Right renal pelvis (tissue), 4 donors: ENCODE results near the gene KDM4D. TPM values are rescaled to one million over a fixed set of nuclear protein-coding genes. Genes with fewer than 3 reads are reported as not detected.
A peak's percentile ranks its signal among the peaks of the same experiment; 100 is the strongest.
"Not testable (repeated sequence)": the region's sequence is repeated elsewhere in the genome, so short reads cannot be mapped to it uniquely, and the experiment has no call there.

Source experiments
- DNase-seq, 4 donors: peaks; one replicate each; pipeline ENCODE4 v3.0.0-alpha.2; 2013; ENCODE audit warnings: low read depth in 4 of 4, low spot score in 3 of 4, missing footprints in 1 of 4
- polyA plus RNA-seq, 4 donors: library from polyadenylated mRNA; unstranded; fragments of 120-200 nt; gene quantifications; one replicate each; pipeline ENCODE4 v1.2.1, GENCODE V29; 2013; ENCODE audit not compliant: insufficient read length in 4 of 4

The KDM4D gene
- polyA plus RNA-seq, 4 donors, result 2.3 to 2.7 (median 2.5) TPM

DNA sequence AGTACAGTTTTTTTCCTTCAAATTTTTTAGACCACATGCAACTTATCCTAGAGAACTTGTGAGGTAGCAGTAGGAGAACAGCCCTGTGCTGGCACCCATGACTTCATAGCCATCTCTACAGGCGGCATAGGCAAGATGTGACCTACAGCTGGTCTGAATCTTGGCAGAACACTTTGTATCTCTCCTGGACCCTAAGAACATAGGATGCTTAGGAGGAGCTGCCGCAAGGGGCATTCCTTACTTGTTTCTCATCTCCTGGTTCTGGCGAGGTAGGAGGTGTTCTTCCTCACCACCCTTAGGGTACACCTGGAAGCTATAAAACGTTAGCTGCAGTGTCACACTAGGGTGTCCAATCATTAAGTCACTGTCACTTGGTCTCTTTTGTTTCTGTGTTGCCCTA is 16.5 kb upstream of the KDM4D start:
- no peak for DNase-seq

DNA sequence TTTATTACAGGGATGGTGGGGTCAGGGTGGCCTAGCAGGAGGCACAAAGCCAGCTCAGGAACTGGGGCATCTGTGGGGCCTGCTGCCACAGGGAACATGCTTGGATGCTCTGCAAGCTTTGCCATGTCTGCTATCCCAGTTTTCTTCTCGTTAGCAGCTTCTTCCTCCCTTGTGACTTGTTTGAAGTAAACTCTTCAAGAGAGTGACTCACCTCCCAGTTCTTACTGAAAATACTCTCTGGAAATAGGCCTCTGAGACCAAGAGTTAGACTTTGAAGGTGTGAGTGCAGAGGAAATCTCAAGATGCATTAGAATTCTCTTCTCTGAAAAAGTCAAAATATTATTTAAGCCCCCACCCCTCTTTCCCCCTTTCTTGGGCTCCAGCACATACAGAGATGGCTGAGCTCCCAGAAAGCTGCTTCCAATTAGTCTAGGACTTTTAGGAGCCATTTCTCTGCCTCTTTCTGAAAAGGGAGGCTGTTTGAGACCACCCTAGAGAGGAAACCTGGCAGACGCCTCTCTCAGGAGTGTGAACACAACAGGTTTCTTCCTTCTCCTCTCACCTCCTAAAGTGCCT is 15.3 kb upstream of the KDM4D start:
- DNase-seq, result no peak

DNA sequence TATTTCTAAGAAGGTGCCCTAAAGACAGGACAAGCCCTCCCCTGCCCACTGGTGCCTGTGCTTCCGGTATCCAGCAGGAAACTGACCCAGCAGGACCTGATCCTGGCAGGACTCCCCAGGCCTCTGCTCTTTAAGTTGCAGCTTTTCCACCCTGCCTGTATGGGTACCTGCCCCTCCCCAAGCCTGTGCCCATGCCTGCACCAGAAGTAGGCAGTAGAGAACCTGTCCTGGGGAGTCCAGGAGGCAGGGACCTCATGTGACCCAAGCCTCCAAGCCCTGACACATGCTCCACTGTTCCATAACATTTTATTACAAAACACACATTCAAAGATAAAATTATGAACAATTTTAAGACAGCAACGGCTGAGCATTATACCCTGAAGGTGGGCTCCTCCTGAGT is 14.3 kb upstream of the KDM4D start:
- no peak for DNase-seq

DNA sequence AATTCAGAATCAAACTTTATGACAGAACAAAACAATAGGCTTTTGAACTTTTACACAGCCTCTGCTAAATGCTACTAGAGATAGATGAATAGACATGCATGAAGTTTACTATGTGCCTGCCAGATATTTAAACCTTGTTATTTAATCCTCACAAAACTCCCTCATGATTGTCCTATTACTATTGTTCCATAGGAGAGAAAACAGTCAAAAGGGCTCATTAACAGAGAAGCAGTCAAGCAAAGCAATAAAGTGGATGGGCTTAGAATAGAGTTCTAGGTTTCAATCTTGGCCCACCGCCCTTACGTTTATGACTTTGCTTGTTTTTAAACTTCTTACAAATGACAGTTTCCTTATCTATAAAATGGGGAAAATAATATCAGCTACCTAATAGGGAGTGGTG is 13.0 kb upstream of the KDM4D start:
- DNase-seq, result no peak

DNA sequence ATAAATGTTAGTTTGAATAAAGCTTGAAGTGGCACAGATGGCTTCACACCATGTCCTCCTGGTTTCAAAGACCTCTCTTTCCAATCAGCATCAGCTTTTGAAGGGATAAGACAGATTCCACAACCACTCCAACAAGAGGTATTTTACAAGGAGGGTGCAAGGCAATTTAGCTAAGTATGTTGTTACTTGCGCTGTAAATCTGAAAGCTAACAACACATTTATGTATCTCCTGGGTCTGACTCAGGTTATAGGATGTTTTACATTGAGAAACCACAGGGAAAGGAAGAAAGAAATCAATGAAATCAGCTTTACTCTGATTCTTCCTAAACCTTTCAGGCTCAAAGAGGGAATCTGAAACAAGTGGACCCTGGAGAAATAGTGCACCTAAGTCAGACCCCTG is 12.3 kb upstream of the KDM4D start:
- DNase-seq, result no peak

DNA sequence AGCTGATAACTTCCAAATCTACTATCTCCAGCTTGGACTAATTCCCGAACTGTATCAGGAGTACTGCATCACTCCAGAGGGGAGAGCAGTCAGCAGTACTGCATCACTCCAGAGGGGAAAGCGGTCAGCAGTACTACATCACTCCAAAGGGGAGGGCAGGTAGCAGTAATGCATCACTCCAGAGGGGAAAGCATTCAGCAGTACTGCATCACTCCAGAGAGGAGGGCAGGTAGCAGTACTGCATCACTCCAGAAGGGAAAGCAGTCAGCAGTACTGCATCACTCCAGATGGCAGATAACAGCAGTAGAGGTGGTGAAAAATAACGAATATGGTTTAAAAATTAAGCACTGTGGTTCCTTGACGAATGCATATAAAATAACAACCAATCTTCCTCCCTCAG is 8.6 kb upstream of the KDM4D start:
- DNase-seq, result no peak

DNA sequence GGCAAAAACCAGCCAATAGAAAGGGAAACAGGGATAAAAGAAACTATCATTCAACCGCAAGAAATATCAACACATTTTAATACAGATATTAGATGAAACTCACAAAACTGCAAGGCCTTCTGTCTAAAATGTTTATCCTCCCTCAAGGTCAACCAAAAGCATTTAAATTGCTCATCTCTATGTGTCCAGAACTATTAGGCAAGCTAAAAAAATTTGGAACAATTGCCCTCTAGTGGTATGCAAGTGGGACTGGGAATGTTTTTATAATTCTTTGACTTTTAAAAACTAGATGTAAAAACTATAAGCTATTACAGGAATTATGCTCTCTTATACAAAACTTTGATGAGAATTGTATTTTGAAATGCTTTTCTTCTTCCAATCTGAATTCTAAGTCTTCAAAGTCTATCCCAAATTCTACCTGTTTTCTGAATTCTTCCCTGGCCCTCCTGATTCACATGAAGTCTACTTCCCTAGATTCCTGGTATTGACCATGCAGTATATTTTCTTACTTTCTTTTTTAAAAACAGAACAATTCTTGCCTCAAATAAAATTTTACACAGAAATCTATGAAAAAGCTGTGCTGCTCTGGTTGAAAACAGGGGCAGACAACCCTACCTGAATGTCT is 5.1 kb upstream of the KDM4D start:
- DNase-seq, result no peak

DNA sequence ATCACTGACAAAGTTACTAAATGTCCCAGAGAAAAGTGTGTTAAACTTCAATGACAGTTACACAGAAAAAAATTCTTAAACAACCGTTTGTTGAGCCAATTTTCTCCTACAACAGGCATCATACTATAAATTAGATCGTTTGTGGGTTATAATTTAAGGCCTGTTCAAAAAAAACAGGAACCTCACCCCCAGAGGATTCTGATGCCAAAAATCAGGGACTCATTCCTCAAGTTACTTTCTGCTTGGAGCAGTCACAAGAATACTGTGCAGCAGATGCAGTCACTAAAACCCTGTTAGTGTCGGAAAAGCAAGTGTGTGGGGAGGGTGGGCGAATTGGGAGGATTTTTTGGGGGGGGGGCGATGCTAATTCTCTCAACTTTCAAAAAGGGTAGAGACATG is 810 bp upstream of the KDM4D start:
- DNase-seq, result no peak

DNA sequence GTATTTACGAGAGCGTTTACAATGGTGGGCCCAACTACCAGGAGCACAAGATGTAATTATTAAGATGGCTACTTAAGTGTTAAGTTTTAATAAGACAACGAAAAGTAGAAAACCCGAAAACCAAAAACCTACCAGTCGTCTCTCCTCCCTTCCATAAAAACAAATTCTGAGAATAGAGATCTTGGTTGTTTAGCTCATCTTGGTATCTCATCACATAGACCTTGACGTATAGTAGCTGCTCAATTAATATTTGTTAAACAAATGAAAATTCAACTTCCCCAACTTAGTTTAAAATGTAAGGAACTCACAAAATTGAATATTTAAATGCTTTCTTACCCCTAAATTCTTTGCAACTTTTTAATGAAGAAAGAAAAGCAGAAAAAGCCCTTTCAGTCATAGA is 669 bp downstream of the KDM4D start:
- DNase-seq, result peak in 1 of 4 donors; percentile 3

DNA sequence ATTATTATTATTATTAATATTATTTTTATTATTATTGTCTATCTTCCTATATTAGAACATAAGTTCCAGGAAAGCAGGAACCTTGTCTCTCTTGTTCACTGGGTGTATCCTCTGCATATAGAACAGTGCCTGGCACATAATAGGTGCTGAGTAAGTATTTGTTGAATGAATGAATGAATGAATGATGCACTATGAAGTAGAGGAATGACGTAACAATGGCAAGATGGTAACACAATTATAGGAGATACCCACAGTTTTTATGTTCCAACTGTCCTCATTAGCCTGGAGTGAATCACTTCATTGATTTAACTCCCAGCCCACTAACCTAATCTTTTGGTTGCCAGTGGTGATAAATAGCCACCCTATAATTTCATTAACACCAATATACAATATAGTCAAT is 2.1 kb downstream of the KDM4D start:
- DNase-seq, result no peak

DNA sequence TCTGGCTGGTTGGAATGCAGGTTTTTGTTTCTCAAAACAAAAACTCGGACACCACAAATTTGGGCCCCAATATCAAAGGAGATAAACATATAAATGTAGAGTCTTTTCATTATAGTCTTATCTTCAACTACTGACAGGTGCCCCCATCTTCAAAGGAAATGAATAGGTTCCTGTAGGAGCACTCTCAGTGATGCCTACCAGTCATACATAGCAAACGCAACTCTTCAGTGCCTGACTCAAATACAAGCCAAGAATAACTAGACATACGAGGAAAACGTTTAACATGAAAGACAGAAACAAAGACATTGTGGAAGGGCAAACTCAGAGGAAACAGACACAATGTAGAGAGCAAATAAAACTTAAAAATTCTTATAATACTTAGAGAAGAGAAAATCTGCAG is 13.9 kb downstream of the KDM4D start:
- no peak for DNase-seq

DNA sequence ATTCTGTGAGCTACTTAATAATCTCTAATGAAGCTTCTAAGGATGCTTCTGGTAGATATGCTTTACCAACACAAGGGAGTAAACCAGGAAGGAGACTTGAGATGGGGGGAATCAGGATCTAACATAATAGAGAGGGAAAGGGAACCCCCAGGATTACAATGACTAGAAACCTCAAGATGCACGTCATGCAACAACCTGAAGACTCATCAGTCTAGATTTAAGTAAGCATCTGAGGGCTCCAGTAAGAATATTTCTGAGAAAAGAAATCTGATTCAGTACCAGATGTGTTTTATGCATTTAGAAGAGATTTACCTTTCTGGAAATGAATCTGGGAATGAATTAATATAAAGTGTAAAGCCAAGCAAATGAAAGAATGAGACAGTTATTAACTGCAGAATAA is 15.2 kb downstream of the KDM4D start:
- no peak for DNase-seq

DNA sequence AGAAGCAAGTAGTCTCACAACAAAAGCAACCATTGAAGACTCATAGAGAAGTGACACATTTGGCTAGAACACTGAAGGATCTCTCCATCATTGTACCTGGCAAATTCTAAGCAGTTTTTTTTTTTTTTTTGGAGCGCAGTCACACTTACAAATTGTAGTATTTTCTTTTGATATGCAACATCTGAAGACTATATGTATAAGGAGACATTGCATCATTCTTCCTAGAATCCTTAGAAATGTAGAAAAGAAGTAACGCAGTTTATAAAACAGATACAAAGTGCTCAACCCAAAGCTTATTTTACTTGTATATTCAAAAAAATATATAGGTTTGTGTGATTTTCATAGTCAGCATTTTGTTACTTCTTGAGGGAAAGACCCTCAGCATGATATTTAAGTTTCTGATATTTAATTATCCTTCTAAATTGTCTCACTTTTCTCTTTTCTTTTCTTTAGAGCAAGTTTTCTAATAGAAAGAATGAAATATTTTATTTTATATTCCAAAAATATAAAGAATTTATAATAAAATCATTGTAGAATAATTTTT is 20.0 kb downstream of the KDM4D start:
- no peak for DNase-seq

DNA sequence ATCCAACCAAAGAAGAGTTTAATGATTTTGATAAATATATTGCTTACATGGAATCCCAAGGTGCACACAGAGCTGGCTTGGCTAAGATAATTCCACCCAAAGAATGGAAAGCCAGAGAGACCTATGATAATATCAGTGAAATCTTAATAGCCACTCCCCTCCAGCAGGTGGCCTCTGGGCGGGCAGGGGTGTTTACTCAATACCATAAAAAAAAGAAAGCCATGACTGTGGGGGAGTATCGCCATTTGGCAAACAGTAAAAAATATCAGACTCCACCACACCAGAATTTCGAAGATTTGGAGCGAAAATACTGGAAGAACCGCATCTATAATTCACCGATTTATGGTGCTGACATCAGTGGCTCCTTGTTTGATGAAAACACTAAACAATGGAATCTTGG is 23.9 kb downstream of the KDM4D start:
- DNase-seq, result no peak

DNA sequence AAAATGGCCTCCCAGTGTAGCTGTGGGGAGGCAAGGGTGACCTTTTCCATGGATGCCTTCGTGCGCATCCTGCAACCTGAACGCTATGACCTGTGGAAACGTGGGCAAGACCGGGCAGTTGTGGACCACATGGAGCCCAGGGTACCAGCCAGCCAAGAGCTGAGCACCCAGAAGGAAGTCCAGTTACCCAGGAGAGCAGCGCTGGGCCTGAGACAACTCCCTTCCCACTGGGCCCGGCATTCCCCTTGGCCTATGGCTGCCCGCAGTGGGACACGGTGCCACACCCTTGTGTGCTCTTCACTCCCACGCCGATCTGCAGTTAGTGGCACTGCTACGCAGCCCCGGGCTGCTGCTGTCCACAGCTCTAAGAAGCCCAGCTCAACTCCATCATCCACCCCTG is 24.8 kb downstream of the KDM4D start:
- DNase-seq, result no peak

DNA sequence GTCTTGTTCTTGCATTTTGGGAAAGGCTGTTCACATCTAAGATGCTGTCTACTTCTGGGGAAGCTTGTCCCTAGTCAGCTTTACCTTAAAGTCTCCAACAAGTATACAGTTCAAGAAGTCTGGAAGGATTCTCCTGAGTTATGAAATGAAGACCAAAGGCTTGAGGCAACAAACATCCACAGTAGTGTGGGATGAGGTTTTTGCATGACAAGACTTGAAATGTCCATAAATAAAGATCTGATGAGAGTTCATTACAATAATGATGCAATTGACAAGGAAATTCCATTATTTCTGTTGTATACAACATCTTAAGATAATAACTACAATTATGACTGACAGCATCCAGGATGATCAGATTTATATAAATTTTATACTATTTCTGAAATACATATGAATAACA is 30.2 kb downstream of the KDM4D start:
- DNase-seq, result no peak

DNA sequence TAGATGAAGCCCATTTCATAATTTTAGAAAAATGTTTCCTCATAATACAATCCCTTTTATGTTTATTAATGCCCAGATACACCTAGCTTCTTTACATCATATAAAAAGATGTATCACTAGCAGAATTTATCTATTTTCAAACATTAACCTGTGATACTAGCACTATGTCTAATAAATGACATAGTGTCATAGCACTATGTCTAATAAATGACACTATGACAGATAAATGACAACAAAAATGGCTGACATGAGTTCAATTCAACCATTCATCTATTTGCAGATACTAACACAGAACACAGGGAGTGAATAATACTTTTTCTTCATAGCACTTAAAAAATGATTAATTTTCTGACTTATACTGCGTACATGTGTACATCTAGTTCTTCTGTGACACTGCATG is 32.1 kb downstream of the KDM4D start:
- DNase-seq, result no peak

DNA sequence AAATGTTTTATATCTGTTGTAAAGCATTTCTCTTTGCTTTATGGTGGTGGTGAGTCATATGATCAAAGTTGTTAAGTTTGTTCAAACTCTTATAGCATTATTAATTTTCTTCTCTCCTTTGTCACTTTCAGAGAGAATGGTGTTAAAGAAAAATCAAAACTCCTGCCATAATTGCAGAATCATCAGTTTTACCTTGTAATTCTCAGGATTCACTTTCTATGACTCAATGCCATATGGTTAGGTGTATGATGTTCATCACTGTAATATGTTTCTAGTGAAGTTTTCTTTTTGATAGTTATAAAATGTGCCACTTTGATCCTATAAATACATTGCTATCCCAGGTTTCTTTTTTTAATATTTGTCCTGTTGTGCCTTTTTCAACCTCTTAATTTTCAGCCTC is 37.9 kb downstream of the KDM4D start:
- no peak for DNase-seq

DNA sequence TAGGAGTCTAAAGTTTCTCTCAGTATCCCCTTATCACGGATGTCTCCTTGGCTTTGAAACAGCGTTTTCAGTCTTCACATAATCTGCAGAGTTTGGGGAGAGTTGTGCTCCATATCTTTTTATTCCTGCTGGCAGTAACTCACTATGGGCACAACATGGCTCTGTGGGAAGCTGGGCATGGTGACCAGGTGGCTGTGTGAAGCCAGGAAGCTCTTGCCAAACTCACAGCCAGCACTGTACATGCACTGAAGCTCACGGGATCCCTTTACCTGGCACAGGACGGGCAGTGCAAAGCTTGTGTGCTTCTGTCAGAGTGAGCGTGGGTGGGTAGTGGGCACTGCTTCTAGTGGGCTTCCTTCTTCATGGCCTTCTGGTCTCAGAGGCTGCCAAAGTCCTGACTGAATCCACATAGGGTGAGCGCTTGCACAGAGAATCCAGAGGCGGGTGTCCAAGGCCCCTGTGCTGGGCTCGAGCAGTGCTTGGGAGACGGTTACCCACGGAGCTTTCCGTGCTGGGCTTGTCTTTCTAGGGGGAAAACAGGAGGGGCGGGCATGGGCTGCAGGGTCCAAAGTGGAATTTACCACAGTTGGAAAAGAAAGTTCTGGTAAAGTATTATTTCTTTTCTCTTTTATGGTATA is 40.8 kb downstream of the KDM4D start:
- DNase-seq, result no peak

DNA sequence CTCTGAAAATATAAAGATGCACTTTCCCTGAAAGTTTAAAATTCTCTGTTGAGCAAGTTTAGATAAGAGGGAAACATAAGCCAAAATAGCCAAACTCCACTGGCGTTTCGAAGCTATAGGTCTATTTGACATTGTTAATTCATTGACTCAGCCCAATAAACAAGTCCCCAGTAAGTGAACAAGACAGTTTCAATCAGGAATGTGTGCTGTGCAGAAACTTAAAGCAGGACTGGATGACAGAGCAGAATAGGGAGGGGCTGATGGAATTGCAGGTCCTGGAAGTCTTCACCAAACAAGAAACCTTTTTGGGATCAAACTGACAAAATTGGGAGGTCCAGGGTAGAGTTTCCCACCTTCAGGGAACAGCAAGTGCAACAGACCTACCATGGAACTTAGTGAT is 42.6 kb downstream of the KDM4D start:
- DNase-seq, result no peak

DNA sequence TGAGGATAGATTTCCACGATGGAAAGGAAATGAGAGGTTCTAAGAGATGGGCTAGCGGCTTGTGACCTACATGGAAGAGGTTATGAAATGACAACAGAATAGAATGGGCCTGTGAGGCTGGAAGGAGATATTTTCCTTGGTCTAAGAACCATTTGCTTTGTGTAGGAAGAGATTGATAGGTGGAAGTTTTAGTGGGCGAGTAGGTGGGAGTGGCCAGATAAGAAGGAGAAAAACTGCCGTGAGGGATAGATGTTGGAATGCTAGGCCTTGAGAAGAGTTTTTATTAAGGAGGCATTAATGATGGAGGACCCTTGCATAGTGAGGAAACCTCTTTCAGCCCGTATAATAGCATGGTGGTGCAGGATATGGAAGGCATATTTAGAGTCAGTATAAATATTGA is 48.0 kb downstream of the KDM4D start:
- not testable (repeated sequence) for DNase-seq

DNA sequence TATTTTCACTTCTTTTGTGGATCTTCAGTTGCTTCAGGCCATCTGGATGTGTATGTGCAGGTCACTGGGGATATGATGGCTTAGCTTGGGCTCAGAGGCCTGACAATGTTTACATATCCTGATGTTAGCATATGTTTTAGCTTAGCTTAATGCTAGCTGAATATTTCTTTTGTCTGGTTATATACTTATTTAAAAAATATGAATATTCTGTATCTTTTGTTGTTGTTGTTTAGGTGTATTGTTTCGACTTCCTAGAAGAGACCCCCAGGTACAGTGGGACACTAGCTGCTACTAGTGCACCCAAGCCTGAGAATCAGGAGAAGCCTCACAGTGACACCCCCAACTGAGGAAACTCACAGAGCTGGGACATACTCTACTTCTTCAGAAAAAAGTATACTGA is 51.4 kb downstream of the KDM4D start, which contains the start of gene KDM4E:
KDM4E (plus strand) TSS at position 301 of the 400 bp plus-strand sequence. CDS start 300 bp downstream, outside the sequence.
- DNase-seq, result no peak
